GM19351 (cell line): Measurements from ENCODE around the gene DCD.
"Not testable (repeated sequence)": the region's sequence is repeated elsewhere in the genome, so short reads cannot be mapped to it uniquely, and the experiment has no call there.

Source experiments
- ATAC-seq: cut with Tn5 transposase; IDR thresholded peaks from one replicate; pipeline ENCODE4 v1.9.1; 2021; ENCODE audit warnings: mild to moderate bottlenecking, moderate library complexity; ENCODE audit not compliant: unreplicated experiment

Gene DCD

GRCh38 chr12:54654926-54655325, 6.8 kb upstream of the DCD start:
- ATAC-seq, result no peak

GRCh38 chr12:54653025-54653424, 4.9 kb upstream of the DCD start:
- no peak for ATAC-seq

GRCh38 chr12:54650889-54651288, 2.7 kb upstream of the DCD start:
- ATAC-seq, result no peak

GRCh38 chr12:54650409-54650808, 2.2 kb upstream of the DCD start:
- no peak for ATAC-seq

- no peak for ATAC-seq
Measured at GRCh38 chr12:54649825-54650224, 1.7 kb upstream of the DCD start.

- no peak for ATAC-seq
Measured at GRCh38 chr12:54641554-54641953, 6.6 kb downstream of the DCD start.

GRCh38 chr12:54641089-54641488, 7.1 kb downstream of the DCD start:
- no peak for ATAC-seq

GRCh38 chr12:54639112-54639511, 9.1 kb downstream of the DCD start:
- ATAC-seq, result not testable (repeated sequence)

- no peak for ATAC-seq
Measured at GRCh38 chr12:54634795-54635194, 13.4 kb downstream of the DCD start, which contains the start of gene LACRT. Gene LACRT (minus strand): TSS chr12:54634895. CDS start chr12:54634841, 54 bp downstream.

- no peak for ATAC-seq
Measured at GRCh38 chr12:54631988-54632728, 16.0 kb downstream of the DCD start.

GRCh38 chr12:54631551-54631950, 16.6 kb downstream of the DCD start:
- ATAC-seq, result no peak

- ATAC-seq, result no peak
Measured at GRCh38 chr12:54629925-54630324, 18.2 kb downstream of the DCD start.

GRCh38 chr12:54628186-54628846, 19.8 kb downstream of the DCD start:
- ATAC-seq, result no peak

GRCh38 chr12:54627304-54627703, 20.9 kb downstream of the DCD start:
- ATAC-seq, result no peak

GRCh38 chr12:54625598-54625997, 22.6 kb downstream of the DCD start:
- ATAC-seq, result no peak

- no peak for ATAC-seq
Measured at GRCh38 chr12:54624315-54625279, 23.6 kb downstream of the DCD start.

GRCh38 chr12:54622463-54623183, 25.5 kb downstream of the DCD start:
- peak; percentile 55 for ATAC-seq

- no peak for ATAC-seq
Measured at GRCh38 chr12:54616933-54617680, 31.1 kb downstream of the DCD start.

- no peak for ATAC-seq
Measured at GRCh38 chr12:54612225-54612750, 35.9 kb downstream of the DCD start.

- no peak for ATAC-seq
Measured at GRCh38 chr12:54611715-54612149, 36.4 kb downstream of the DCD start.
